OCI-LY3 (cell line): ENCODE measurements around the gene POGZ.

Experiments used
- H2AFZ ChIP-seq: fragments of 200-600, 300-600 bp; shearing (Covaris generic); 2 replicates; pipeline ENCODE4 v1.6.0; 2014; ENCODE audit warnings: antibody characterized with exemption, low read depth, low read length
- H3K27ac ChIP-seq: fragments of 200-600, 300-600 bp; sonication (generic); 2 replicates; pipeline ENCODE4 v1.5.1; 2014; ENCODE audit warnings: mild to moderate bottlenecking, low read length, moderate library complexity, mixed read lengths
- H3K27me3 ChIP-seq: fragments of 200-600, 300-600 bp; sonication (generic); 2 replicates; pipeline ENCODE4 v1.6.1; 2014; ENCODE audit warnings: low read depth, low read length, mixed read lengths
- H3K36me3 ChIP-seq: fragments of 200-600, 300-600 bp; sonication (generic); replicated peaks from 2 replicates; pipeline ENCODE3; 2014; ENCODE audit warnings: low read depth, low read length, mixed read lengths
- H3K4me1 ChIP-seq: fragments of 300-600, 200-600 bp; sonication (generic); 2 replicates; pipeline ENCODE4 v1.6.1; 2014; ENCODE audit warnings: low read length, mixed read lengths
- H3K4me2 ChIP-seq: fragments of 200-600, 300-600 bp; sonication (generic); 2 replicates; pipeline ENCODE4 v1.6.1; 2014; ENCODE audit warnings: low read length, mixed read lengths
- H3K4me3 ChIP-seq: fragments of 300-600, 200-600 bp; sonication (generic); 2 replicates; pipeline ENCODE4 v1.5.1; 2014; ENCODE audit warnings: antibody characterized with exemption, mild to moderate bottlenecking, low read length, moderate library complexity
- H3K79me2 ChIP-seq: fragments of 300-600, 200-600 bp; shearing (Covaris generic); 2 replicates; pipeline ENCODE4 v1.6.1; 2014; ENCODE audit warnings: mild to moderate bottlenecking, low read length, mixed read lengths
- H3K9ac ChIP-seq: fragments of 300-600, 200-600 bp; shearing (Covaris generic); 2 replicates; pipeline ENCODE4 v1.6.0; 2014; ENCODE audit warnings: mild to moderate bottlenecking, low read length, moderate library complexity
- H3K9me3 ChIP-seq: fragments of 200-600, 300-600 bp; shearing (Covaris generic); 2 replicates; pipeline ENCODE4 v1.6.1; 2014; ENCODE audit warnings: low read length, mixed read lengths; ENCODE audit not compliant: insufficient read depth
- H4K20me1 ChIP-seq: fragments of 200-600, 300-600 bp; sonication (generic); 2 replicates; pipeline ENCODE4 v1.6.1; 2016; ENCODE audit warnings: low read length, mixed read lengths; ENCODE audit not compliant: insufficient read depth
- EZH2phosphoT487 ChIP-seq: fragments of 200-600 bp; shearing (Covaris generic); IDR thresholded peaks from 2 replicates; pipeline ENCODE4 v1.6.1; 2018; ENCODE audit warnings: antibody characterized with exemption, mixed run types, low read depth
- TF ChIP-seq, protein P1 (sequence below): fragments of 200-600, 300-600 bp; sonication (generic); IDR thresholded peaks from 2 replicates; pipeline ENCODE4 v1.5.1; 2014; ENCODE audit warnings: antibody characterized with exemption, low read length, low read depth

The POGZ gene

GRCh38 chr1:151369302-151369610 is 90.0 kb downstream of the POGZ start:
- no peak overlapping the region for H3K9ac ChIP-seq
- no peak overlapping the region for H2AFZ ChIP-seq
- no peaks in the 10 kb centered on the region for H3K9me3 ChIP-seq
- no peaks in the 10 kb centered on the region for H4K20me1 ChIP-seq
- no peaks in the 10 kb centered on the region for H3K27me3 ChIP-seq
- H3K4me1 ChIP-seq, result peaks cover 12% of the 10 kb centered on the region; the same call in 1 of the 2 replicates
- H3K79me2 ChIP-seq, result no peaks in the 10 kb centered on the region
- TF ChIP-seq EZH2phosphoT487, result no peak
- TF ChIP-seq, protein P1, sequence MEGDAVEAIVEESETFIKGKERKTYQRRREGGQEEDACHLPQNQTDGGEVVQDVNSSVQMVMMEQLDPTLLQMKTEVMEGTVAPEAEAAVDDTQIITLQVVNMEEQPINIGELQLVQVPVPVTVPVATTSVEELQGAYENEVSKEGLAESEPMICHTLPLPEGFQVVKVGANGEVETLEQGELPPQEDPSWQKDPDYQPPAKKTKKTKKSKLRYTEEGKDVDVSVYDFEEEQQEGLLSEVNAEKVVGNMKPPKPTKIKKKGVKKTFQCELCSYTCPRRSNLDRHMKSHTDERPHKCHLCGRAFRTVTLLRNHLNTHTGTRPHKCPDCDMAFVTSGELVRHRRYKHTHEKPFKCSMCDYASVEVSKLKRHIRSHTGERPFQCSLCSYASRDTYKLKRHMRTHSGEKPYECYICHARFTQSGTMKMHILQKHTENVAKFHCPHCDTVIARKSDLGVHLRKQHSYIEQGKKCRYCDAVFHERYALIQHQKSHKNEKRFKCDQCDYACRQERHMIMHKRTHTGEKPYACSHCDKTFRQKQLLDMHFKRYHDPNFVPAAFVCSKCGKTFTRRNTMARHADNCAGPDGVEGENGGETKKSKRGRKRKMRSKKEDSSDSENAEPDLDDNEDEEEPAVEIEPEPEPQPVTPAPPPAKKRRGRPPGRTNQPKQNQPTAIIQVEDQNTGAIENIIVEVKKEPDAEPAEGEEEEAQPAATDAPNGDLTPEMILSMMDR, result no peak
- no peak overlapping the region for H3K4me3 ChIP-seq
- H3K4me2 ChIP-seq, result no peak overlapping the region
- no peak overlapping the region for H3K27ac ChIP-seq
- no peaks in the 10 kb centered on the region for H3K36me3 ChIP-seq

DNA sequence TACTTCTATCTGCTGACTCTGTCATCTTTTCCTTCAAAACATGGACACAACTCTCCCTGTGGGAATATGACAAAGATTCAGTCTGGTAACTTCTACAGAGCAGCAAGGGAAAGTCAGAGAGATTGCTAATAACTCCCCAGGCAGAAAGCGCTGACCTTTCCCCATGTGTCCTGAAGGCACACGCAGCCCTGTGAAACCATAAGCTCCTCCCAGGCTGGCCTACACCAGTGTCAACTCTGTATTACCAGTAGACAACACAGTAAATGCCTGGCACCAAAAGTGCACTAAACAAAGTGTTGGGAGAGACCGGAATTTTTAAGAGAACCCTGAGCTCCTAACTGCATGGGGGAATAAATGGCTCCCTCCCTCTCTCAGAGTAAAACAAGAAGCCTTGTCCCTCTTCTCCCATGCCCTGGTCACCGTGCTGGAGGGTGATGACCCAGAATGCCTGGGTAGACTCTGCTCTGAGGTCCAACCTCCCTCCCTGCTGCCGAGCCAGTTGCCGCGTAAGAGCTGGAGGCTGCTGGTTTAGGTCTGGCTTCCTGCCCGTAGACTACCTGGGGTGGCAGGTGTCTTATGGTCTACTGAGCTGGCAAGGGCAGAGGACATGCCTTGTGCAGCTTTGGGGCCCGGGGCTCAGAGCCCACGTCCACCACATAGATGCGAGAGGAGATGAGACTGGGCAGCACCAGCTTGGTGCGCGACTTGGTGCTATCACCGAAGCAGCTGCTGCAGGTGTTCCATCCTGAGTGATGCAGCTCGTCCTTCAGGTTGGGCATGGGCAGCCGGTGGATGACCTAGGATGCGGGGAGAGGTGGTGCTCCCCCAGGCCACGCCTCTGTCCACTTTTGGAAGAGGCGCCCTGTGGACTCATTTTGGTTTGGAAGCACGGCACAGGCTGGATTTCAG is 90.6 kb downstream of the POGZ start:
- no peak for TF ChIP-seq EZH2phosphoT487
- TF ChIP-seq, protein P1, result no peak
- H4K20me1 ChIP-seq, result no peaks in the 10 kb centered on the region
- H3K4me3 ChIP-seq, result no peak overlapping the region
- no peaks in the 10 kb centered on the region for H3K36me3 ChIP-seq
- no peaks in the 10 kb centered on the region for H3K79me2 ChIP-seq
- H3K27me3 ChIP-seq, result no peaks in the 10 kb centered on the region
- no peak overlapping the region for H3K4me2 ChIP-seq
- peaks cover 6% of the 10 kb centered on the region; the same call in 1 of the 2 replicates for H3K4me1 ChIP-seq
- H3K9me3 ChIP-seq, result no peaks in the 10 kb centered on the region
- H2AFZ ChIP-seq, result no peak overlapping the region
- H3K9ac ChIP-seq, result no peak overlapping the region
- H3K27ac ChIP-seq, result no peak overlapping the region

GRCh38 chr1:151367658-151368392 is 91.5 kb downstream of the POGZ start:
- H4K20me1 ChIP-seq, result no peaks in the 10 kb centered on the region
- no peak overlapping the region for H3K4me3 ChIP-seq
- TF ChIP-seq, protein P1, result no peak
- TF ChIP-seq EZH2phosphoT487, result no peak
- H2AFZ ChIP-seq, result no peak overlapping the region
- H3K9me3 ChIP-seq, result peaks cover 2% of the 10 kb centered on the region; the same call in 1 of the 2 replicates
- peaks cover under 1% of the 10 kb centered on the region for H3K36me3 ChIP-seq
- H3K9ac ChIP-seq, result no peak overlapping the region
- no peak overlapping the region for H3K4me2 ChIP-seq
- peaks cover 6% of the 10 kb centered on the region; the same call in 1 of the 2 replicates for H3K4me1 ChIP-seq
- H3K79me2 ChIP-seq, result no peaks in the 10 kb centered on the region
- H3K27me3 ChIP-seq, result no peaks in the 10 kb centered on the region
- no peak overlapping the region for H3K27ac ChIP-seq

- H3K9ac ChIP-seq, result no peak overlapping the region
- no peaks in the 10 kb centered on the region for H3K27me3 ChIP-seq
- no peaks in the 10 kb centered on the region for H3K79me2 ChIP-seq
Measured at GRCh38 chr1:151364996-151365395, 94.3 kb downstream of the POGZ start.

More at GRCh38 chr1:151364996-151365395, 94.3 kb downstream of the POGZ start:
- Histone ChIP-seq H3K4me2 (no peak overlapping the region), H4K20me1 (no peaks in the 10 kb centered on the region), H3K4me3 (no peak overlapping the region), H3K27ac (no peak overlapping the region), H3K36me3 (peaks cover 5% of the 10 kb centered on the region), H3K4me1 (peaks cover under 1% of the 10 kb centered on the region; the same call in 1 of the 2 replicates), H3K9me3 (peaks cover 12% of the 10 kb centered on the region; the same call in 1 of the 2 replicates), H2AFZ (no peak overlapping the region)
- no peak for TF ChIP-seq EZH2phosphoT487
- TF ChIP-seq, protein P1, result no peak
